Activated CD8-positive, alpha-beta T cell treated with anti-CD3 and anti-CD28 coated beads, Interleukin-2, amount 10 ng/mL, durations not matched to agents 7 days and 5 days (primary cell): Measurements from ENCODE around the gene HPX. TPM values are rescaled to one million over a fixed set of nuclear protein-coding genes. Genes with fewer than 3 reads are reported as not detected.

Experiments
- ATAC-seq: fragments of 150-1000 bp; cut with Tn5 transposase; one replicate; pipeline ENCODE4 v1.10.0; 2021; ENCODE audit warnings: moderate library complexity
- CTCF ChIA-PET: fragments of 350-600 bp; sonication (Branson Sonifier 250); formaldehyde crosslinking; loops from one replicate; lab custom pipeline; 2021; ENCODE audit warnings: antibody characterized with exemption; lab: Charles Lee
- POLR2A ChIA-PET: fragments of 350-600 bp; sonication (Branson Sonifier 250); formaldehyde crosslinking; loops from one replicate; lab custom pipeline; 2021; ENCODE audit warnings: antibody characterized with exemption; lab: Charles Lee
- DNase-seq: peaks from one replicate; pipeline ENCODE4 v3.0.0-alpha.2; 2020
- H3K27ac Mint-ChIP-seq: one replicate; pipeline ENCODE4 v1.8.0; 2021; ENCODE audit warnings: mild to moderate bottlenecking, mixed read lengths
- H3K27me3 Mint-ChIP-seq: one replicate; pipeline ENCODE4 v1.8.0; 2021; ENCODE audit warnings: low read depth, mixed read lengths
- H3K36me3 Mint-ChIP-seq: one replicate; pipeline ENCODE4 v1.8.0; 2021; ENCODE audit warnings: low read depth, mixed read lengths
- H3K4me1 Mint-ChIP-seq: one replicate; pipeline ENCODE4 v1.8.0; 2021; ENCODE audit warnings: low read depth, mixed read lengths
- H3K4me3 Mint-ChIP-seq: one replicate; pipeline ENCODE4 v1.8.0; 2021; ENCODE audit warnings: mild to moderate bottlenecking, mixed read lengths
- H3K9me3 Mint-ChIP-seq: one replicate; pipeline ENCODE4 v1.8.0; 2022; ENCODE audit warnings: mixed read lengths; ENCODE audit not compliant: insufficient read depth
- total RNA-seq, 2 experiments: library from RNA; stranded (reverse); gene quantifications; one replicate each; pipeline ENCODE4 v1.2.3, GENCODE V29; 2021

The HPX gene
- not detected for total RNA-seq

- POLR2A ChIA-PET: interaction anchor here (1.2 kb wide), 1 partner anchor 62 kb away, joined by 4 read pairs; no protein-coding TSS in a partner anchor
- H3K4me1 Mint-ChIP-seq: peaks cover 3% of the 10 kb centered on the region
- H3K27me3 Mint-ChIP-seq: peaks cover 8% of the 10 kb centered on the region
- H3K36me3 Mint-ChIP-seq: no peaks in the 10 kb centered on the region
- no peak within 1 kb of the TSS for H3K4me3 Mint-ChIP-seq
- ATAC-seq: no peak
- H3K27ac Mint-ChIP-seq: no peak within 1 kb of the TSS
- no peak for DNase-seq
- no peaks in the 10 kb centered on the region for H3K9me3 Mint-ChIP-seq
- CTCF ChIA-PET: interaction anchor here (0.9 to 14.8 kb wide), 12 partner anchors 15 to 242 kb away, joined by 3 to 657 read pairs (median 5); partner anchors contain the start of genes APBB1, MRPL17 and SMPD1
These were observed at the start of gene HPX for GRCh38 chr11:6440906-6441358. TSS of gene HPX (minus strand) at chr11:6440987. CDS start at chr11:6440963, 24 bp downstream.

- no peak for DNase-seq
These were observed 48.5 kb upstream of the HPX start for GRCh38 chr11:6489306-6489705.

GRCh38 chr11:6488821-6489220 lies 48.0 kb upstream of the HPX start:
- Mint-ChIP-seq H3K27ac (no peak overlapping the region), H3K9me3 (no peaks in the 10 kb centered on the region), H3K4me1 (no peaks in the 10 kb centered on the region), H3K36me3 (peaks cover 28% of the 10 kb centered on the region), H3K4me3 (no peak overlapping the region), H3K27me3 (no peaks in the 10 kb centered on the region)
- ChIA-PET CTCF (interaction anchor here (2.5 to 5.0 kb wide), 2 partner anchors 17 to 110 kb away, joined by 13 to 30 read pairs; no protein-coding TSS in a partner anchor), POLR2A (no interaction called here)
- ATAC-seq: no peak
- no peak for DNase-seq

More at GRCh38 chr11:6489306-6489705, 48.5 kb upstream of the HPX start:
- POLR2A ChIA-PET: interaction anchor here (1.4 kb wide), 1 partner anchor 8 kb away, joined by 6 read pairs; the partner anchor contains the start of genes ARFIP2 and TIMM10B
- ATAC-seq: no peak
- peaks cover 28% of the 10 kb centered on the region for H3K36me3 Mint-ChIP-seq
- H3K4me3 Mint-ChIP-seq: no peak overlapping the region
- no peaks in the 10 kb centered on the region for H3K4me1 Mint-ChIP-seq
- CTCF ChIA-PET: interaction anchor here (1.7 to 5.0 kb wide), 3 partner anchors 8 to 111 kb away, joined by 4 to 30 read pairs (median 13); partner anchors contain the start of genes ARFIP2 and TIMM10B
- no peaks in the 10 kb centered on the region for H3K9me3 Mint-ChIP-seq
- H3K27me3 Mint-ChIP-seq: no peaks in the 10 kb centered on the region
- no peak overlapping the region for H3K27ac Mint-ChIP-seq

- H3K36me3 Mint-ChIP-seq: peaks cover 30% of the 10 kb centered on the region
- H3K27ac Mint-ChIP-seq: no peak overlapping the region
- ATAC-seq (no peak), DNase-seq (no peak)
- no peaks in the 10 kb centered on the region for H3K27me3 Mint-ChIP-seq
- POLR2A ChIA-PET: no interaction called here
- H3K9me3 Mint-ChIP-seq: no peaks in the 10 kb centered on the region
- CTCF ChIA-PET: interaction anchor here (1.0 to 5.0 kb wide), 2 partner anchors 17 to 109 kb away, joined by 3 to 30 read pairs; no protein-coding TSS in a partner anchor
- H3K4me1 Mint-ChIP-seq: peaks cover 4% of the 10 kb centered on the region
- no peak overlapping the region for H3K4me3 Mint-ChIP-seq
These were observed 47.6 kb upstream of the HPX start for GRCh38 chr11:6488342-6488741.

- no peak overlapping the region for H3K27ac Mint-ChIP-seq
- POLR2A ChIA-PET: interaction anchor here (1.0 kb wide), 1 partner anchor 13 kb away, joined by 3 read pairs; the partner anchor contains the start of gene TRIM3
- H3K4me3 Mint-ChIP-seq: no peak overlapping the region
- CTCF ChIA-PET: interaction anchor here (1.1 to 5.0 kb wide), 7 partner anchors 12 to 124 kb away, joined by 3 to 30 read pairs (median 3); no protein-coding TSS in a partner anchor
- H3K4me1 Mint-ChIP-seq: peaks cover 16% of the 10 kb centered on the region
- ATAC-seq: no peak
- DNase-seq: no peak
- no peaks in the 10 kb centered on the region for H3K9me3 Mint-ChIP-seq
- no peaks in the 10 kb centered on the region for H3K27me3 Mint-ChIP-seq
- H3K36me3 Mint-ChIP-seq: peaks cover 34% of the 10 kb centered on the region
These were observed 46.2 kb upstream of the HPX start for GRCh38 chr11:6486938-6487337.

- peaks cover 16% of the 10 kb centered on the region for H3K4me1 Mint-ChIP-seq
- ATAC-seq: no peak
- POLR2A ChIA-PET: interaction anchor here (1.0 kb wide), 1 partner anchor 13 kb away, joined by 3 read pairs; the partner anchor contains the start of gene TRIM3
These were observed 45.5 kb upstream of the HPX start for GRCh38 chr11:6486256-6486655.

GRCh38 chr11:6485661-6486060 lies 44.9 kb upstream of the HPX start:
- no peak overlapping the region for H3K27ac Mint-ChIP-seq
- no peak overlapping the region for H3K4me3 Mint-ChIP-seq
- CTCF ChIA-PET: interaction anchor here (1.0 to 4.8 kb wide), 8 partner anchors 7 to 122 kb away, joined by 3 to 39 read pairs (median 5); no protein-coding TSS in a partner anchor

More at GRCh38 chr11:6486256-6486655, 45.5 kb upstream of the HPX start:
- CTCF ChIA-PET: interaction anchor here (1.1 to 5.0 kb wide), 7 partner anchors 13 to 123 kb away, joined by 3 to 30 read pairs (median 5); no protein-coding TSS in a partner anchor
- no peaks in the 10 kb centered on the region for H3K9me3 Mint-ChIP-seq
- H3K27me3 Mint-ChIP-seq: no peaks in the 10 kb centered on the region
- H3K36me3 Mint-ChIP-seq: peaks cover 33% of the 10 kb centered on the region
- no peak overlapping the region for H3K27ac Mint-ChIP-seq
- H3K4me3 Mint-ChIP-seq: no peak overlapping the region
- DNase-seq: no peak

GRCh38 chr11:6483015-6483414 lies 42.2 kb upstream of the HPX start:
- peak overlapping the region; percentile 94 for H3K4me3 Mint-ChIP-seq
- H3K9me3 Mint-ChIP-seq: no peaks in the 10 kb centered on the region
- H3K27ac Mint-ChIP-seq: peak overlapping the region; percentile 97
- CTCF ChIA-PET: interaction anchor here (0.9 to 4.8 kb wide), 6 partner anchors 23 to 121 kb away, joined by 3 to 39 read pairs (median 8); no protein-coding TSS in a partner anchor
- peaks cover 36% of the 10 kb centered on the region for H3K36me3 Mint-ChIP-seq
- ATAC-seq (no peak), DNase-seq (no peak)
- POLR2A ChIA-PET: interaction anchor here (0.8 to 3.2 kb wide), 3 partner anchors 13 to 136 kb away, joined by 3 to 14 read pairs (median 3); partner anchors contain the start of genes DNHD1 and TPP1
- no peaks in the 10 kb centered on the region for H3K27me3 Mint-ChIP-seq
- H3K4me1 Mint-ChIP-seq: peaks cover 38% of the 10 kb centered on the region

More at GRCh38 chr11:6485661-6486060, 44.9 kb upstream of the HPX start:
- DNase-seq (no peak), ATAC-seq (no peak)
- POLR2A ChIA-PET: no interaction called here
- no peaks in the 10 kb centered on the region for H3K27me3 Mint-ChIP-seq
- no peaks in the 10 kb centered on the region for H3K9me3 Mint-ChIP-seq
- H3K4me1 Mint-ChIP-seq: peaks cover 21% of the 10 kb centered on the region
- peaks cover 35% of the 10 kb centered on the region for H3K36me3 Mint-ChIP-seq

- no peaks in the 10 kb centered on the region for H3K9me3 Mint-ChIP-seq
- H3K4me3 Mint-ChIP-seq: peak overlapping the region; percentile 94
- CTCF ChIA-PET: interaction anchor here (0.9 to 4.8 kb wide), 10 partner anchors 23 to 255 kb away, joined by 3 to 39 read pairs (median 4); partner anchors contain the start of gene MRPL17
- H3K36me3 Mint-ChIP-seq: peaks cover 39% of the 10 kb centered on the region
- DNase-seq (no peak), ATAC-seq (no peak)
- H3K27ac Mint-ChIP-seq: peak overlapping the region; percentile 97
- POLR2A ChIA-PET: interaction anchor here (1.1 to 3.2 kb wide), 9 partner anchors 9 to 137 kb away, joined by 3 to 21 read pairs (median 9); partner anchors contain the start of genes DNHD1, ILK, RRP8 and SMPD1
- H3K27me3 Mint-ChIP-seq: no peaks in the 10 kb centered on the region
- H3K4me1 Mint-ChIP-seq: peaks cover 38% of the 10 kb centered on the region
These were observed 41.7 kb upstream of the HPX start for GRCh38 chr11:6482441-6482840.

- Mint-ChIP-seq H3K4me1 (peaks cover 38% of the 10 kb centered on the region), H3K36me3 (peaks cover 43% of the 10 kb centered on the region), H3K4me3 (peak overlapping the region; percentile 94), H3K27me3 (no peaks in the 10 kb centered on the region), H3K9me3 (no peaks in the 10 kb centered on the region), H3K27ac (peak overlapping the region; percentile 97)
- ChIA-PET POLR2A (interaction anchor here (0.8 to 3.2 kb wide), 21 partner anchors 8 to 202 kb away, joined by 3 to 21 read pairs (median 5); partner anchors contain the start of genes DNHD1, ILK, MRPL17 and RRP8), CTCF (interaction anchor here (1.0 to 4.8 kb wide), 13 partner anchors 8 to 274 kb away, joined by 3 to 39 read pairs (median 4); partner anchors contain the start of gene MRPL17)
- DNase-seq (no peak), ATAC-seq (peak; percentile 8)
These were observed 41.1 kb upstream of the HPX start for GRCh38 chr11:6481924-6482275.
